GM13977 (cell line): ENCODE results near the gene YWHAG.

Experiments used
- DNase-seq: peaks from one replicate; pipeline ENCODE4 v3.0.0; 2012; ENCODE audit warnings: low spot score
- CTCF ChIP-seq: IDR thresholded peaks from 2 replicates; pipeline ENCODE4 v1.5.1; 2012; ENCODE audit warnings: mild to moderate bottlenecking, control low read depth; ENCODE audit not compliant: insufficient read depth; ENCODE audit errors: extremely low read depth, missing control alignments
- in situ Hi-C: fragments of 300-500 bp; cut with MboI; formaldehyde crosslinking; loops from one replicate; pipeline ENCODE4 v1.12.0; 2022; ENCODE audit warnings: low sequenced_read_pairs, low pct_unique_long_range_greater_than_20kb, mixed read lengths, inconsistent platforms; ENCODE audit not compliant: unreplicated experiment

The YWHAG gene

GRCh38 chr7:76356115-76356514 is 2.7 kb downstream of the YWHAG start:
- no peak for DNase-seq
- in situ Hi-C loops = no loop called here
- TF ChIP-seq CTCF = no peak

GRCh38 chr7:76354981-76355730 is 3.6 kb downstream of the YWHAG start:
- in situ Hi-C loops = no loop called here
- DNase-seq = no peak
- TF ChIP-seq CTCF = no peak

GRCh38 chr7:76354516-76354915 is 4.3 kb downstream of the YWHAG start:
- TF ChIP-seq CTCF = no peak
- in situ Hi-C loops = no loop called here
- DNase-seq = no peak

GRCh38 chr7:76353744-76354143 is 5.0 kb downstream of the YWHAG start:
- DNase-seq = no peak
- in situ Hi-C loops = no loop called here
- no peak for TF ChIP-seq CTCF

GRCh38 chr7:76352193-76352592 is 6.6 kb downstream of the YWHAG start:
- DNase-seq = no peak

GRCh38 chr7:76351372-76351771 is 7.4 kb downstream of the YWHAG start:
- no peak for TF ChIP-seq CTCF
- no peak for DNase-seq
- in situ Hi-C loops = no loop called here

More at GRCh38 chr7:76352193-76352592, 6.6 kb downstream of the YWHAG start:
- no peak for TF ChIP-seq CTCF
- in situ Hi-C loops = no loop called here

- no peak for TF ChIP-seq CTCF
- no peak for DNase-seq
- in situ Hi-C loops = no loop called here
Observed at GRCh38 chr7:76349313-76349885, 9.4 kb downstream of the YWHAG start.
